ENCODE measurements around the gene EBP.
"Not testable (repeated sequence)": the region's sequence is repeated elsewhere in the genome, so short reads cannot be mapped to it uniquely, and the experiment has no call there.

The EBP gene

GRCh38 chrX:48525853-48526252 lies 4.2 kb downstream of the EBP start:
- not testable (repeated sequence) for DNase-seq, ATAC-seq

DNA sequence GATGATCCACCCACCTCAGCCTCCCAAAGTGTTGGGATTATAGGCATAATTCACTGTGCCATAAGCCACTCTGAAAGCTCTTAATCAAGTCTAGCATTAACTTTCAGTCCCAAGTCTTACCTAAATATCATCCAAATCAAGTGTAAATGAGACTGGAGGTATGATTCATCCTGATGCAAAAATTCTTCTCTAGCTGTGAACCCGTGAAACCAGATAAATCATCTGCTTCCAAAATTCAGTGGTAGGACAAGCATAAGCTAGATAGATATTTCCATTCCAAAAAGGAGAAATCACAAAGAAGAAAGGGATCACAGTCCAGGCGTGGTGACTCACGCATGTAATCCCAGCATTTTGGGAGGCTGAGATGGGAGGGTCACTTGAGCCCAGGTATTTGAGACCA lies 9.1 kb downstream of the EBP start:
- ATAC-seq (no peak), DNase-seq (no peak)

DNA sequence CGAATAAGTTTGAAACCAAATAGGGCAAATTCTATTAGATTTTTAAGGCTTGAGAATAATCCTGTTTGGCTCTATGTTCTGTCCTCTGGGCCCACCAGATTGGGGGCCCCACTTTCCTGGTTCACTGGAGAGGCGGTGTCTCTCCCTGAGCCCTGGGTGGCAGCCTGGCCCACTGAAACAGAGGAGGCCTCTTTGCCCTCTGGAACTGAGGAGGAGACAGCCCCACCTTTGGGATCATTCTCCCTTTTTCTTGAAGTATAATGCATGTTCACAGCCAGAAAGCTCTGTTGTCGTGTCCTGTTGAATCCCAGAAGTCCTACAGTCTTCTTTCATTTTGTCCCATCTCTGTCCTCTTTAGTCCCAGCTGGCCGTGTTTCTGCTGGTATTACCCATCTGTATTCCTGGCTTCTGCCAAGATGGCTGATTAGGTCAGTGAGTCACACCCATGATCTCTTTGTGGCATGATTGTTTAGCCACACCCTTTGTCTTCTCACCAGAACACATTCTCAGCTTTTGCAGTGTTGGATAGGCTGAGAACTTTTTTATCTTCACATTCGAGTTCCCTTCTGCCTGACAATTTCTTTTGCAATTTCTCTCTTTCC lies 9.9 kb downstream of the EBP start:
- ATAC-seq (peak; percentile 58), DNase-seq (no peak)

GRCh38 chrX:48532161-48532560 lies 10.6 kb downstream of the EBP start:
- ATAC-seq: no peak
- no peak for DNase-seq

GRCh38 chrX:48533165-48533564 lies 11.6 kb downstream of the EBP start:
- no peak for ATAC-seq

DNA sequence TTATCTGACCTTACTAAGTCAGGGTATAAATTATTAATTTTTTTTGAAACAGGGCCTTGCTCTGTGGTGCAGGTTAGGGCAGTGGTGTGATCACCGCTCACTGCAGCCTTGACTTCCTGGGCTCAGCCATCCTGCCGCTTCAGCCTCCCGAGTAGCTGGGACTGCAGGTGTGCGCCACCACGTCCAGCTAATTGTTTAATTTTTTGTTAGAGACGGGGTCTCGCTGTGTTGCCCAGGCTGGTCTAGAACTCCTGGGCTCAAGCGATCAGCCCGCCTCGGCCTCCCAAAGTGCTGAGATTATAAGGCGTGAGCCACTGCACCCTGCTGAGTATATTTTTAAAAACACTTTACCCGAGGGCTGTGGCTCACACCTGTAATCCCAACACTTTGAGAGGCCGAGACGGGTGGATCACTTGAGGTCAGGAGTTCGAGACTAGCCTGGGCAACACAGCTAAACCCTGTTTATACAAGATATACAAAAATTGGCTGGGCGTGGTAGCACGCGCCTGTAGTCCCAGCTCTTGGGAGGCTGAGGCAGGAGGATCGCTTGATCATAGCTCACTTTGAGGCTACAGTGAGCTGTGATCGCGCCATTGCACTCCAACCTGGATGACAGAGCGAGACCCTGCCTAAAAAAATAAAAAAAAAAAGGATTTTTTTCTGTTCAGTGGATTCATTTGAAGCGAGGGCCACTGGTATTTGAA lies 17.2 kb downstream of the EBP start:
- no peak for ATAC-seq
- DNase-seq: no peak

More at GRCh38 chrX:48533165-48533564, 11.6 kb downstream of the EBP start:
- no peak for DNase-seq

GRCh38 chrX:48539345-48540027 lies 17.9 kb downstream of the EBP start, which contains the start of gene TBC1D25:
Gene TBC1D25, plus strand, starts transcription at chrX:48539714. Its CDS starts 84 bp downstream, at chrX:48539798.
- ATAC-seq (peak; percentile 85), DNase-seq (peak; percentile 95)

DNA sequence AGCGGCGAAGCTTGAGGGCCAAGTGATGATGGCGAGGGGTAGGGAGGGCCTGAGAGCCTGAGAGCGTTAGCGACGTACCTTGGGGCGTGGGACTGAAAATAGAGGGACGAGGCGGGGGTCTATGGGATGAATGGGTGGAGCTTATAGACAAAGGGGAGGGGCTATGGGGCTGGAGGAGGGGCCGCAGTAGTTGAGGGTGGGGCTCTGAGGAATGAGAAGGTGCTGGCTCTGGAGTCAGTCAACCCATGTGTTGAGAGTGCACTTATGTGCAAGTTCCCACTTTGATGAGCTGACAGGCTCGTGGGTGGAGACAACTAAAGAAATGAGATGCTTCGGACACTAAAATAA lies 18.4 kb downstream of the EBP start:
- ATAC-seq: peak; percentile 63
- peak; percentile 56 for DNase-seq

DNA sequence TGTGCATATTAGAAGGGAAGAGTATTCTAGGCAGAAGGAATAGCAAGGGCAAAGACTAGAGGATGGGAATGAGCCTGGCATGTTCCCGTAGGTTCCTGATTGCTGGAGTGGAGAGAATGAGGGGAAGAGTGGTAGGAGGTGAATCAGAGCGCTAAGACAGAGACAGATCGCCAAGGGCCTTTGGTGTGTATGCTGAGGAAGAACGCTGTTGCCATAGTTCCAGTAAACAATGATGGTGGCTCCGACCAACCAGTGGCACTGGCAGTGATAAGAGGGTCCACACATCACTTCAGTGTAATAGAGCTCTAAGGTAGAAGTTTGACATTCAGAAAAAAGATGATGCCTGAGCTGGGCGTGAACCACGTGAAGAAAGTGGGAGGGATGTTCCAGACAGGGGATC lies 18.9 kb downstream of the EBP start:
- DNase-seq (no peak), ATAC-seq (no peak)

DNA sequence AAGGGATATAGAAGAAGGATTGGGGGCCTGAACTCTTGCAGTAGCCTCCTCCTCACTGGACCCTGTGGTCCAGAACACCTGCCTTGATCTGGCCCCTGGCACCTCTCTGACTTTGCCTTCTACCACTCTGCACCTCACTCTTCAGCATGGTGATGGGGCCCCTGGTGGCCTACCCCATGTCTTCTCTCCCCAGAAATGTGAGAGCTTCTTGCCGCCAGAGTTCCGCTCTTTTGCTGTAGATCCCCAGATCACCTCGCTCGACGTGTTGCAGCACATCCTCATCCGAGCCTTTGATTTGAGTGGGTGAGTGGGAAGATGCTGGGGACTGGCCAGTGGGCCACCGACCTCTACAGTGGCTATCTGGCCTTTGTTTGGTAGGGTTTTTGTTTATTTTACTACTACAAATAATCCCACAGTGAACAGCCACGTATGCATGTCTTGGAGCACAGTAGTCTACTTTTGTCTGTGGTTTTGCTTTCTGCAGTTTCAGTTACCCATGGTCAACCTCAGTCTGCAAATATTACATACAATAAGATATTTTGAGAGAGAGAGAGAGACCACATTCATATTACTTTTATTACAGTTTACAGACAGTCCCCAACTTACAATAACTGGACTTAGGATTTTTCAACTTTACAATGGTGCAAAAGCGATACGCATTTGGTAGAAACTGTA lies 19.7 kb downstream of the EBP start:
- ATAC-seq: no peak
- no peak for DNase-seq

GRCh38 chrX:48548871-48549270 lies 27.3 kb downstream of the EBP start:
- ATAC-seq (no peak), DNase-seq (no peak)

DNA sequence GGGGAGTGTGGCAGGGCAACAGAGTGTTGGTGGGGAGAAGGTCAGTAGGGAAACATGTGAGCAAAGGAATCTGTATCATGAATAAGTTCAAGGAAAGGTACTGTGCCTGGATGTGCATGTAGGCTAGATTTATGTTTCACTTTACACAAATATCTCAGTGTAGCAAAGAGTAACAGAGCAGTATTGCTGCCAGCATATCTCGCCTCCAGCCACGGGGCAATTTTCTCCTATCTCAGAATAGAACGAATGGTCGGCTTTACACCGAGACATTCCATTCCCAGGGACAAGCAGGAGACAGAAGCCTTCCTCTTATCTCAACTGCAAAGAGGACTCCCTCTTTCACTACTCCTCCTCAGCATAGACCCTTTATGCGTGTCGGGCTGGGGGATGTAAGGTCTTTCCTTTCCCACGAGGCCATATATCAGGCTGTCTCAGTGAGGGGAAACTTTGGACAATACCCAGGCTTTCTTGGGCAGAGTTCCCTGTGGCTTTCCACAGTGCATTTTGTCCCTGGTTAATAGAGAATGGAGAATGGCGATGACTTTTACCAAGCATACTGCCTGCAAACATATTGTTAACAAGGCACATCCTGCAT lies 34.2 kb downstream of the EBP start:
- ATAC-seq, DNase-seq: not testable (repeated sequence)

DNA sequence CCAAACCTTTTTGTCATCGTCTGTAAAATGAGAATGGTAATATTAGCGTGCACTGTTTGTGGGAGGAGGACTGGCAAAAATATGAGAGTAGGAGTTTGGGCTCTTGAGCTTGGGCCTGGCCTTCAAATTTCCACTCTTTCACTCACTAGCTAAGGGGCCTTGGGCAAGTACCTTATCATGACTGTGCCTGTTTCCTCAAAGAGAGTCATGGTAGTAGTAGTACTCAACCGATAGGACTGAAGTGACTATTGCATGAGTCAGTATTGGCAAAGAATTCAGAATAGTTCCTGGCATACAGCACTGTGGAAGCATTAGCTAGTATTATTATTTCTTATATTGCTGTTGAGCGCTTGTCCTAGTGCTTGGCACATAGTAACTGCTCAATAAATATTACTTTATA lies 36.7 kb downstream of the EBP start:
- ATAC-seq: peak; percentile 84
- DNase-seq: no peak

GRCh38 chrX:48559636-48560035 lies 38.0 kb downstream of the EBP start:
- no peak for ATAC-seq

DNA sequence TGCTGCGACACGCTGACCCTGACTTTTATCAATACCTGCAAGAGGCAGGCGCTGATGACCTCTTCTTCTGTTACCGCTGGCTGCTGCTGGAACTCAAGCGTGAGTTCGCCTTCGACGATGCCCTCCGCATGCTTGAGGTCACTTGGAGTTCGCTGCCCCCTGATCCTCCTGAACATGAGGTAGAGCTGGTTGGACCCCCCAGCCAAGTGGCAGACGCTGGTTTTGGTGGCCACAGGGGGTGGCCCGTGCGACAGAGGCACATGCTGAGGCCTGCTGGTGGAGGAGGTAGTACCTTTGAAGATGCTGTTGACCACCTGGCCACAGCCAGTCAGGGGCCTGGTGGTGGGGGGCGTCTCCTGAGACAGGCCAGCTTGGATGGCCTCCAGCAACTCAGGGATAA lies 38.4 kb downstream of the EBP start:
- ATAC-seq: no peak
- no peak for DNase-seq

More at GRCh38 chrX:48559636-48560035, 38.0 kb downstream of the EBP start:
- DNase-seq: no peak

- ATAC-seq (no peak), DNase-seq (no peak)
Measured at GRCh38 chrX:48560681-48561080, 39.1 kb downstream of the EBP start.

GRCh38 chrX:48569958-48570357 lies 48.4 kb downstream of the EBP start:
- ATAC-seq (peak; percentile 58), DNase-seq (no peak)

DNA sequence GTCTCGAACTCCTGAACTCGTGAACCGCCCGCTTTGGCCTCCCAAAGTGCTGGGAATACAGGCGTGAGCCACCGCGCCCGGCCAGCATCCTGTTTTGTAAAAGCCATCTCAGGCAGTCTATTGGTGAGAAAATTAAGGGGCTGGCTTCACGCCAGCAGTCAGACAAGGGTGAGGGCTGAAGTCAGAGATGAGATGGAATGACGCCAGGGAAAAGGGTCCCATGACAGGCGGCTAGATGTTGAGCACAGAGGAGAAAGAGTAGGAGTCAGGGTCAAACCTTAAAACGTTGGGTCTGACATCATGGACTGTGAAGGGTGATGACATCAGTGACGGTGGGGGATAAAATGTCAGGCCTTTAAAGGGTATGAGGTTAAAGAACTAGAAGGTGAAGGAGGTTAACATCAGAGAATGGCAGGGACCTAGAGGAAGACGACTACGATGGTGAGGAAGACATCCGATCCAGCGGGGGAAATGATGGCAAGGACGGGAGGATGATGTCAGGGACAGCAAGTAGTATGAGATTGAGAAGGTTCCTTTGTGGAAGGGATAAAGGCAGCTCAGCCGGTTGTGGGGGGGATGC lies 52.2 kb downstream of the EBP start:
- DNase-seq (peak; percentile 17), ATAC-seq (no peak)

- DNase-seq (peak; percentile 88), ATAC-seq (peak; percentile 94)
Measured at GRCh38 chrX:48574270-48575266, 53.0 kb downstream of the EBP start, which contains the start of gene RBM3. Gene RBM3, plus strand, starts transcription at chrX:48574484. Its CDS starts 697 bp downstream, at chrX:48575181.

- ATAC-seq: no peak
- no peak for DNase-seq
Measured at GRCh38 chrX:48575642-48576041, 54.0 kb downstream of the EBP start.

GRCh38 chrX:48576108-48576507 lies 54.5 kb downstream of the EBP start:
- no peak for DNase-seq
- ATAC-seq: no peak
